Neural cell (in vitro differentiated cells): ENCODE measurements around the gene EIF3B. TPM values are rescaled to one million over a fixed set of nuclear protein-coding genes. Genes with fewer than 3 reads are reported as not detected.

ENCODE experiments used
- H2AFZ ChIP-seq: fragments of 200-600, 300-800 bp; sonication (generic), shearing (Covaris generic); 2 replicates; pipeline ENCODE4 v1.6.0; 2014; ENCODE audit warnings: low read depth, mild to moderate bottlenecking, antibody characterized with exemption, low read length, moderate library complexity
- H3F3A ChIP-seq: fragments of 200-600 bp; shearing (Covaris generic); 2 replicates; pipeline ENCODE4 v1.6.1; 2016; ENCODE audit warnings: mild to moderate bottlenecking, moderate library complexity, mixed read lengths, antibody characterized with exemption, low read length; ENCODE audit not compliant: insufficient read depth, poor library complexity, severe bottlenecking
- H3K27ac ChIP-seq: fragments of 200-600, 300-800 bp; sonication (generic), shearing (Covaris generic); 2 replicates; pipeline ENCODE4 v1.5.1; 2014; ENCODE audit warnings: mild to moderate bottlenecking, low read length, moderate library complexity
- H3K27me3 ChIP-seq: fragments of 300-800, 200-600 bp; sonication (generic), shearing (Covaris generic); 2 replicates; pipeline ENCODE4 v1.6.0; 2014; ENCODE audit warnings: mild to moderate bottlenecking, low read depth, low read length, moderate library complexity; ENCODE audit not compliant: insufficient read depth
- H3K36me3 ChIP-seq: fragments of 300-800, 200-600 bp; sonication (generic), shearing (Covaris generic); 2 replicates; pipeline ENCODE4 v1.5.1; 2014; ENCODE audit warnings: mild to moderate bottlenecking, antibody characterized with exemption, low read length, moderate library complexity; ENCODE audit not compliant: insufficient read depth
- H3K4me2 ChIP-seq: fragments of 300-800, 200-600 bp; sonication (generic), shearing (Covaris generic); 2 replicates; pipeline ENCODE4 v1.6.0; 2014; ENCODE audit warnings: mild to moderate bottlenecking, low read length
- H3K4me3 ChIP-seq: fragments of 300-800, 200-600 bp; sonication (generic), shearing (Covaris generic); 2 replicates; pipeline ENCODE4 v1.5.1; 2014; ENCODE audit warnings: mild to moderate bottlenecking, low read length, moderate library complexity
- H3K79me2 ChIP-seq: fragments of 200-600 bp; shearing (Covaris generic); replicated peaks from 2 replicates; pipeline ENCODE4 v1.6.0; 2014; ENCODE audit warnings: mild to moderate bottlenecking, low read length, moderate library complexity; ENCODE audit not compliant: insufficient read depth
- H3K9ac ChIP-seq: fragments of 300-800, 200-600 bp; sonication (generic), shearing (Covaris generic); 2 replicates; pipeline ENCODE4 v1.6.1; 2016; ENCODE audit warnings: mild to moderate bottlenecking, low read length, mixed read lengths
- H3K9me2 ChIP-seq: fragments of 200-600 bp; shearing (Covaris generic); 2 replicates; pipeline ENCODE4 v1.6.1; 2016; ENCODE audit warnings: mild to moderate bottlenecking, low read length, mixed read lengths; ENCODE audit not compliant: insufficient read depth
- H3K9me3 ChIP-seq: fragments of 200-600, 300-800 bp; sonication (generic), shearing (Covaris generic); 2 replicates; pipeline ENCODE4 v1.6.1; 2016; ENCODE audit warnings: mild to moderate bottlenecking, mixed run types, low read length, moderate library complexity, mixed read lengths
- H4K20me1 ChIP-seq: fragments of 200-600 bp; shearing (Covaris generic); 2 replicates; pipeline ENCODE4 v1.6.1; 2016; ENCODE audit warnings: mild to moderate bottlenecking, mixed run types; ENCODE audit not compliant: insufficient read depth
- EP300 ChIP-seq: fragments of 450-650 bp; conservative IDR thresholded peaks from 2 replicates; pipeline ENCODE4 v1.6.1; 2014; ENCODE audit warnings: antibody characterized with exemption, mild to moderate bottlenecking, moderate library complexity; ENCODE audit not compliant: poor library complexity, severe bottlenecking
- EZH2 ChIP-seq: fragments of 200-600, 300-800 bp; shearing (Covaris generic), sonication (generic); IDR thresholded peaks from 2 replicates; pipeline ENCODE4 v1.6.1; 2014; ENCODE audit warnings: antibody characterized with exemption, low read length, borderline replicate concordance, mild to moderate bottlenecking; ENCODE audit not compliant: insufficient read depth, poor library complexity, severe bottlenecking
- MXI1 ChIP-seq: fragments of 450-650 bp; conservative IDR thresholded peaks from 2 replicates; pipeline ENCODE4 v1.6.1; 2014; ENCODE audit warnings: antibody characterized with exemption, mild to moderate bottlenecking; ENCODE audit not compliant: poor library complexity, severe bottlenecking
- POLR2AphosphoS5 ChIP-seq: IDR thresholded peaks from 2 replicates; pipeline ENCODE4 v1.6.1; 2012
- RAD21 ChIP-seq: fragments of 450-650 bp; conservative IDR thresholded peaks from 2 replicates; pipeline ENCODE4 v1.6.1; 2014; ENCODE audit warnings: antibody characterized with exemption, mild to moderate bottlenecking, moderate library complexity
- SMC3 ChIP-seq: fragments of 450-650 bp; conservative IDR thresholded peaks from 2 replicates; pipeline ENCODE4 v1.6.1; 2014; ENCODE audit warnings: antibody characterized with exemption, mild to moderate bottlenecking, moderate library complexity; ENCODE audit not compliant: poor library complexity
- TAF1 ChIP-seq: IDR thresholded peaks from 2 replicates; pipeline ENCODE4 v1.6.1; 2012; ENCODE audit warnings: low read depth
- polyA plus RNA-seq: library from polyadenylated mRNA; depleted of rRNA; stranded (reverse); fragments of >200 nt; gene quantifications from 2 replicates; pipeline ENCODE4 v1.2.3, GENCODE V29; 2014
- TF ChIP-seq, protein P1 (sequence below): fragments of 450-650 bp; IDR thresholded peaks from 2 replicates; pipeline ENCODE4 v1.5.1; 2014; ENCODE audit warnings: antibody characterized with exemption, mild to moderate bottlenecking, moderate library complexity; ENCODE audit not compliant: poor library complexity, severe bottlenecking
- TF ChIP-seq, protein P2 (sequence below): IDR thresholded peaks from 2 replicates; pipeline ENCODE4 v1.6.1; 2012; ENCODE audit warnings: borderline replicate concordance

EIF3B gene
- polyA plus RNA-seq, 1 donor from 2014 or later: 65.1 TPM

DNA sequence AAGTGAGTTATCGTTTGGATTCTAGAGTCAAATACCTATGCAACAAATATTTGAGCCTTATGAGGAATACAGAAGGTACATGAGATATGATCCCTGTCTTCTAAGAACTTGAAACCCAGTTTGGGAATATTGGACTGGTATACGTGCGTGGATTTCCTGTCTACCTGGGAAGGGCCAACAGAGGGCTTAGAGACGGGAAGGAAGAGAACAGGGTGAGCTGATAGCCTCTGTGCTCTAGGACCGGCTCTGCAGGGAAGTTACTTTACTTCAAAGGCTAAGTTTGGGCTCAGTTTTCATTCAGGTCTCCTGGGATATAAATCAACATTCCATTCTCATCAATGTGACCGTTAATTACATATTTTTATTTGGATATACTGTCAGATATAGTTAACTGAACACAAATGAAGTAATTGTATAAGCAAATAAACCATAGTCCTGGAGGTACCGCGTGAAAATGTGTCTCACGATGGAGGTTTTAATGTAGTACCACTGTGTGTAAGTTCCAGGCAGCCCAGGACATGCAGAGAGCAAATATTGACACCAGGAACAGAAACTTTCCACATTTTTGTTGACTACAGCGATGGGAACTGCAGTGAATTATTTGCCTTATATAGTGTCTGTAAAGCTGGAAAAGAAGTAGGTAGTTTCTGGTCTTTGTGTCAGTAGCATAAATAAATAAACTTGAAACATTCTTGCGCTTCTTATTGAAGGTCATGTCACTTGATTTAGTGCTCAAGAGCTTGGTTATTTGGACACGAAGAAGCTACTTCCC is 57.4 kb downstream of the EIF3B start:
- no peaks in the 10 kb centered on the region for H3K9me3 ChIP-seq
- TF ChIP-seq SMC3: no peak
- TF ChIP-seq TAF1: no peak
- TF ChIP-seq RAD21: no peak
- no peak for TF ChIP-seq POLR2AphosphoS5
- TF ChIP-seq EZH2: no peak
- TF ChIP-seq, protein P1, sequence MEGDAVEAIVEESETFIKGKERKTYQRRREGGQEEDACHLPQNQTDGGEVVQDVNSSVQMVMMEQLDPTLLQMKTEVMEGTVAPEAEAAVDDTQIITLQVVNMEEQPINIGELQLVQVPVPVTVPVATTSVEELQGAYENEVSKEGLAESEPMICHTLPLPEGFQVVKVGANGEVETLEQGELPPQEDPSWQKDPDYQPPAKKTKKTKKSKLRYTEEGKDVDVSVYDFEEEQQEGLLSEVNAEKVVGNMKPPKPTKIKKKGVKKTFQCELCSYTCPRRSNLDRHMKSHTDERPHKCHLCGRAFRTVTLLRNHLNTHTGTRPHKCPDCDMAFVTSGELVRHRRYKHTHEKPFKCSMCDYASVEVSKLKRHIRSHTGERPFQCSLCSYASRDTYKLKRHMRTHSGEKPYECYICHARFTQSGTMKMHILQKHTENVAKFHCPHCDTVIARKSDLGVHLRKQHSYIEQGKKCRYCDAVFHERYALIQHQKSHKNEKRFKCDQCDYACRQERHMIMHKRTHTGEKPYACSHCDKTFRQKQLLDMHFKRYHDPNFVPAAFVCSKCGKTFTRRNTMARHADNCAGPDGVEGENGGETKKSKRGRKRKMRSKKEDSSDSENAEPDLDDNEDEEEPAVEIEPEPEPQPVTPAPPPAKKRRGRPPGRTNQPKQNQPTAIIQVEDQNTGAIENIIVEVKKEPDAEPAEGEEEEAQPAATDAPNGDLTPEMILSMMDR: no peak
- TF ChIP-seq MXI1: no peak
- TF ChIP-seq EP300: no peak
- TF ChIP-seq, protein P2, sequence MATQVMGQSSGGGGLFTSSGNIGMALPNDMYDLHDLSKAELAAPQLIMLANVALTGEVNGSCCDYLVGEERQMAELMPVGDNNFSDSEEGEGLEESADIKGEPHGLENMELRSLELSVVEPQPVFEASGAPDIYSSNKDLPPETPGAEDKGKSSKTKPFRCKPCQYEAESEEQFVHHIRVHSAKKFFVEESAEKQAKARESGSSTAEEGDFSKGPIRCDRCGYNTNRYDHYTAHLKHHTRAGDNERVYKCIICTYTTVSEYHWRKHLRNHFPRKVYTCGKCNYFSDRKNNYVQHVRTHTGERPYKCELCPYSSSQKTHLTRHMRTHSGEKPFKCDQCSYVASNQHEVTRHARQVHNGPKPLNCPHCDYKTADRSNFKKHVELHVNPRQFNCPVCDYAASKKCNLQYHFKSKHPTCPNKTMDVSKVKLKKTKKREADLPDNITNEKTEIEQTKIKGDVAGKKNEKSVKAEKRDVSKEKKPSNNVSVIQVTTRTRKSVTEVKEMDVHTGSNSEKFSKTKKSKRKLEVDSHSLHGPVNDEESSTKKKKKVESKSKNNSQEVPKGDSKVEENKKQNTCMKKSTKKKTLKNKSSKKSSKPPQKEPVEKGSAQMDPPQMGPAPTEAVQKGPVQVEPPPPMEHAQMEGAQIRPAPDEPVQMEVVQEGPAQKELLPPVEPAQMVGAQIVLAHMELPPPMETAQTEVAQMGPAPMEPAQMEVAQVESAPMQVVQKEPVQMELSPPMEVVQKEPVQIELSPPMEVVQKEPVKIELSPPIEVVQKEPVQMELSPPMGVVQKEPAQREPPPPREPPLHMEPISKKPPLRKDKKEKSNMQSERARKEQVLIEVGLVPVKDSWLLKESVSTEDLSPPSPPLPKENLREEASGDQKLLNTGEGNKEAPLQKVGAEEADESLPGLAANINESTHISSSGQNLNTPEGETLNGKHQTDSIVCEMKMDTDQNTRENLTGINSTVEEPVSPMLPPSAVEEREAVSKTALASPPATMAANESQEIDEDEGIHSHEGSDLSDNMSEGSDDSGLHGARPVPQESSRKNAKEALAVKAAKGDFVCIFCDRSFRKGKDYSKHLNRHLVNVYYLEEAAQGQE: no peak
- H3K36me3 ChIP-seq: no peaks in the 10 kb centered on the region
- no peak overlapping the region for H3K27ac ChIP-seq
- no peak overlapping the region for H2AFZ ChIP-seq
- no peak overlapping the region for H3K4me2 ChIP-seq
- no peak overlapping the region for H3K4me3 ChIP-seq
- no peaks in the 10 kb centered on the region for H4K20me1 ChIP-seq
- no peak overlapping the region for H3K9ac ChIP-seq
- H3K9me2 ChIP-seq: no peaks in the 10 kb centered on the region
- H3K27me3 ChIP-seq: no peaks in the 10 kb centered on the region
- no peaks in the 10 kb centered on the region for H3K79me2 ChIP-seq
- no peaks in the 10 kb centered on the region for H3F3A ChIP-seq

DNA sequence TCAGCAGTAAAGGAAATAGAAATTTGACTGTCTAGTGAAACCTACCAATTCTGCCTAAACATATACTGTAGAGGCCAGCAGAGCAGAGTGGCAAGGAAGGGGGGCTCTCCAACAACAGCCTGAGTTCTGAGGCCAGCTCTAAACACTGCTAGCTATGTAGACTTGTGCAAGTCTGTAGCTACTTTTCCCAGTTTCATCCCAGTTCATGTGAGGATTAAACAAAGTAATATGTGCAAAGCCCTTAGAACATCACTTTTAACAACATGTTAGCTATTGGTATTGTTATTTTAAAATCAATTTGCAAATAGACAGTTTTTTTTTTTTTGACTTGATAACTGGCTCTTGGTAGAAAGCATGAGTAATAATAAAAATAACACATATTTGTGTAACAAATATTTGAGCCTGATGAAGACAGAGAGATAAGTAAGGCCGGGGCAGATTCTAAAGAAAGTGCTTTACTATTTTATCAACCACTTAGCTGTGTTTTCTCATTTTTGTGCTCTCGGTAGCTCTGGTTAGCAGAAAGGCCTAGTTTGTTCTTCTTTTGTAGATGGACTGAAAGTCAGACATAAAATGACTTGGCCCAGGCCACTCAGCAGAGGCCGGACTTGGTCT is 58.1 kb downstream of the EIF3B start:
- no peaks in the 10 kb centered on the region for H3F3A ChIP-seq
- H4K20me1 ChIP-seq: no peaks in the 10 kb centered on the region
- no peaks in the 10 kb centered on the region for H3K36me3 ChIP-seq
- TF ChIP-seq SMC3 (no peak), EP300 (no peak), POLR2AphosphoS5 (no peak), TAF1 (no peak), EZH2 (no peak), RAD21 (no peak)
- TF ChIP-seq, protein P1: no peak
- no peak overlapping the region for H3K4me2 ChIP-seq
- no peaks in the 10 kb centered on the region for H3K9me2 ChIP-seq
- H3K27me3 ChIP-seq: no peaks in the 10 kb centered on the region
- no peak overlapping the region for H3K4me3 ChIP-seq
- peaks cover 1% of the 10 kb centered on the region for H3K79me2 ChIP-seq
- H3K9me3 ChIP-seq: no peaks in the 10 kb centered on the region
- no peak overlapping the region for H2AFZ ChIP-seq
- H3K27ac ChIP-seq: no peak overlapping the region
- no peak overlapping the region for H3K9ac ChIP-seq
